Neural crest cell (in vitro differentiated cells): ENCODE results near the gene EIF4G3. TPM values are rescaled to one million over a fixed set of nuclear protein-coding genes. Genes with fewer than 3 reads are reported as not detected.

ENCODE experiments used
- DNase-seq: peaks from one replicate; pipeline ENCODE4 v3.0.0; 2021; ENCODE audit warnings: low read depth, mixed read lengths, low spot score
- H3K27ac Mint-ChIP-seq: one replicate; pipeline ENCODE4 v1.8.0; 2021; ENCODE audit warnings: mild to moderate bottlenecking, mixed read lengths; ENCODE audit not compliant: unreplicated experiment
- H3K27me3 Mint-ChIP-seq: 2 replicates; pipeline ENCODE4 v1.8.0; 2021; ENCODE audit warnings: low read depth, mild to moderate bottlenecking, mixed read lengths
- H3K36me3 Mint-ChIP-seq: 2 replicates; pipeline ENCODE4 v1.8.0; 2021; ENCODE audit warnings: low read depth, mild to moderate bottlenecking, mixed read lengths
- H3K4me1 Mint-ChIP-seq: 2 replicates; pipeline ENCODE4 v1.8.0; 2021; ENCODE audit warnings: mixed read lengths
- H3K4me3 Mint-ChIP-seq: one replicate; pipeline ENCODE4 v1.8.0; 2021; ENCODE audit warnings: mild to moderate bottlenecking, mixed read lengths
- H3K9me3 Mint-ChIP-seq: 2 replicates; pipeline ENCODE4 v1.8.0; 2021; ENCODE audit warnings: mixed read lengths
- CTCF ChIP-seq: fragments of 200-600 bp; sonication (generic); conservative IDR thresholded peaks from 2 replicates; pipeline ENCODE4 v1.5.0; 2021; ENCODE audit warnings: antibody characterized with exemption, mild to moderate bottlenecking
- total RNA-seq: library from RNA; stranded (reverse); gene quantifications from 2 replicates; pipeline ENCODE4 v1.2.1, GENCODE V29; 2021

The EIF4G3 gene
- total RNA-seq, 1 donor from 2014 or later, result 97.5 TPM

GRCh38 chr1:21168444-21168843 lies 8.3 kb downstream of the EIF4G3 start:
- no peaks in the 10 kb centered on the region for H3K9me3 Mint-ChIP-seq
- peaks cover 20% of the 10 kb centered on the region for H3K4me1 Mint-ChIP-seq
- no peak for TF ChIP-seq CTCF
- H3K36me3 Mint-ChIP-seq, result peaks cover 22% of the 10 kb centered on the region
- H3K27ac Mint-ChIP-seq, result no peak overlapping the region
- H3K4me3 Mint-ChIP-seq, result no peak overlapping the region
- DNase-seq, result no peak
- H3K27me3 Mint-ChIP-seq, result no peaks in the 10 kb centered on the region

DNA sequence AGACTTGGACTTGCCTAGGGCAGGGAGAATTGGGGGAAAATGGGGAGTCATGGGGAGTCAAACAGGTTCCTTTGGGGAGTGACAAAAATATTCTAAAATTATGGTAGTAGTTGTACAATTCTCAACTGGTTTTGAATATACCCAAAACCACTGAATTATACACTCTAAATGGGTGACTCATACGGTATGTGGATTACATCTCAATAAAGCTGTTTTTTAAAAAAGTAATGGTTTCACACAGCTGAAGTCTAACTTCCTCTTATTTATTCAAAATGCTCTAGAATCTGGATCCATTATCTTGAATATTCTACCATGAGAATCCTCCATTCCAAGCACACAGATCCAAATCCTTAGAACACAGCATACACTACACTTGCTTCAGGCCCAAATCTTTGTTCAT lies 11.1 kb downstream of the EIF4G3 start:
- DNase-seq, result no peak
- Mint-ChIP-seq H3K4me1 (peaks cover 8% of the 10 kb centered on the region), H3K36me3 (peaks cover 21% of the 10 kb centered on the region), H3K9me3 (no peaks in the 10 kb centered on the region), H3K4me3 (no peak overlapping the region), H3K27ac (no peak overlapping the region), H3K27me3 (no peaks in the 10 kb centered on the region)
- no peak for TF ChIP-seq CTCF

- H3K4me1 Mint-ChIP-seq, result peaks cover 12% of the 10 kb centered on the region
- peaks cover 23% of the 10 kb centered on the region for H3K36me3 Mint-ChIP-seq
- no peak overlapping the region for H3K4me3 Mint-ChIP-seq
- H3K27ac Mint-ChIP-seq, result no peak overlapping the region
- H3K9me3 Mint-ChIP-seq, result no peaks in the 10 kb centered on the region
- no peaks in the 10 kb centered on the region for H3K27me3 Mint-ChIP-seq
- no peak for TF ChIP-seq CTCF
- DNase-seq, result no peak
These were observed 11.6 kb downstream of the EIF4G3 start for GRCh38 chr1:21165076-21165475.

GRCh38 chr1:21164266-21164665 lies 12.4 kb downstream of the EIF4G3 start:
- peak overlapping the region; percentile 67 for H3K27ac Mint-ChIP-seq
- H3K4me3 Mint-ChIP-seq, result no peak overlapping the region
- no peaks in the 10 kb centered on the region for H3K27me3 Mint-ChIP-seq
- peaks cover 12% of the 10 kb centered on the region for H3K4me1 Mint-ChIP-seq
- no peaks in the 10 kb centered on the region for H3K9me3 Mint-ChIP-seq
- TF ChIP-seq CTCF, result no peak
- H3K36me3 Mint-ChIP-seq, result peaks cover 23% of the 10 kb centered on the region
- no peak for DNase-seq

- no peak for TF ChIP-seq CTCF
- Mint-ChIP-seq H3K4me3 (no peak overlapping the region), H3K27me3 (no peaks in the 10 kb centered on the region), H3K36me3 (peaks cover 23% of the 10 kb centered on the region), H3K9me3 (no peaks in the 10 kb centered on the region), H3K4me1 (peaks cover 22% of the 10 kb centered on the region), H3K27ac (no peak overlapping the region)
- DNase-seq, result no peak
These were observed 13.8 kb downstream of the EIF4G3 start for GRCh38 chr1:21162740-21163464.
